ENCODE data around the gene MMS22L.

Gene MMS22L

GRCh38 chr6:97136626-97137358, 146.2 kb downstream of the MMS22L start:
- H2AFZ ChIP-seq (ENCODE audit: low read depth, low read length, severe bottlenecking): no peak overlapping the region
- H3K9me3 ChIP-seq (ENCODE audit: insufficient read depth, low read length): no peaks in the 10 kb centered on the region
- no peak overlapping the region for H3K27ac ChIP-seq (ENCODE audit: low read depth, low read length)
- no peaks in the 10 kb centered on the region for H3F3A ChIP-seq (ENCODE audit: insufficient read depth)
- TF ChIP-seq EZH2phosphoT487 (conservative IDR thresholded peaks at IDR 0.05; ENCODE audit: low read length): no peak
- TF ChIP-seq, protein P1, sequence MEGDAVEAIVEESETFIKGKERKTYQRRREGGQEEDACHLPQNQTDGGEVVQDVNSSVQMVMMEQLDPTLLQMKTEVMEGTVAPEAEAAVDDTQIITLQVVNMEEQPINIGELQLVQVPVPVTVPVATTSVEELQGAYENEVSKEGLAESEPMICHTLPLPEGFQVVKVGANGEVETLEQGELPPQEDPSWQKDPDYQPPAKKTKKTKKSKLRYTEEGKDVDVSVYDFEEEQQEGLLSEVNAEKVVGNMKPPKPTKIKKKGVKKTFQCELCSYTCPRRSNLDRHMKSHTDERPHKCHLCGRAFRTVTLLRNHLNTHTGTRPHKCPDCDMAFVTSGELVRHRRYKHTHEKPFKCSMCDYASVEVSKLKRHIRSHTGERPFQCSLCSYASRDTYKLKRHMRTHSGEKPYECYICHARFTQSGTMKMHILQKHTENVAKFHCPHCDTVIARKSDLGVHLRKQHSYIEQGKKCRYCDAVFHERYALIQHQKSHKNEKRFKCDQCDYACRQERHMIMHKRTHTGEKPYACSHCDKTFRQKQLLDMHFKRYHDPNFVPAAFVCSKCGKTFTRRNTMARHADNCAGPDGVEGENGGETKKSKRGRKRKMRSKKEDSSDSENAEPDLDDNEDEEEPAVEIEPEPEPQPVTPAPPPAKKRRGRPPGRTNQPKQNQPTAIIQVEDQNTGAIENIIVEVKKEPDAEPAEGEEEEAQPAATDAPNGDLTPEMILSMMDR (IDR thresholded peaks at IDR 0.05; ENCODE audit: insufficient read depth, low read length, poor library complexity, severe bottlenecking): no peak
- no peak overlapping the region for H3K9ac ChIP-seq (ENCODE audit: low read length)
- H3K9me2 ChIP-seq (replicated peaks; ENCODE audit: insufficient read depth, low read length): no peaks in the 10 kb centered on the region
- H3K4me3 ChIP-seq (ENCODE audit: insufficient read depth, low read length, poor library complexity, severe bottlenecking): no peak overlapping the region
- H3K36me3 ChIP-seq (ENCODE audit: low read length): no peaks in the 10 kb centered on the region; the same call in 1 of the 2 replicates
- no peaks in the 10 kb centered on the region for H3K79me2 ChIP-seq (ENCODE audit: insufficient read depth, low read length)
- no peaks in the 10 kb centered on the region for H4K20me1 ChIP-seq (ENCODE audit: low read depth, low read length)
- H3K4me2 ChIP-seq (ENCODE audit: low read depth, low read length, poor library complexity, severe bottlenecking): no peak overlapping the region
- no peaks in the 10 kb centered on the region for H3K27me3 ChIP-seq (ENCODE audit: low read length)

DNA sequence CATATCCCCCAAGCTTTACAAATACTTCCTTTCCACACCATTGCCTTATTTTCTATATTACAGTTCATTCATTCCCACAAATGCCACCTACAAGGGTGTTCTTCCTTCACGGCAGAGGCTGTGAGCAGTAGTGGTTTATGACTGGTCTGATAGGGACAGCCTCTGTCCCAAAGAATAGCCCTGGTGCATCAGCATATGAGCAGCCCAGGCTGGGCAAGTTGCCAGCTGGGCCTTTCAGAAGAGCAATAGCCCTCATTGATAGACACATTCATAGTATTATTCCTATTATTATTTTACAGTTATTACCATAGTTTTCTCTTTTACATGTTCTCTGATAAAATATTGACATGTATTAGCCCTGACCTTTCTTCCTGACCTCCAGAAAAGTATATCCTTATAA, 149.9 kb downstream of the MMS22L start:
- Histone ChIP-seq H2AFZ (ENCODE audit: low read depth, low read length, severe bottlenecking) (no peak overlapping the region), H3K4me2 (ENCODE audit: low read depth, low read length, poor library complexity, severe bottlenecking) (no peak overlapping the region), H3K27me3 (ENCODE audit: low read length) (no peaks in the 10 kb centered on the region), H3K9me3 (ENCODE audit: insufficient read depth, low read length) (no peaks in the 10 kb centered on the region), H3K79me2 (ENCODE audit: insufficient read depth, low read length) (no peaks in the 10 kb centered on the region), H4K20me1 (ENCODE audit: low read depth, low read length) (no peaks in the 10 kb centered on the region), H3K4me3 (ENCODE audit: insufficient read depth, low read length, poor library complexity, severe bottlenecking) (no peak overlapping the region), H3K9ac (ENCODE audit: low read length) (no peak overlapping the region), H3K27ac (ENCODE audit: low read depth, low read length) (no peak overlapping the region), H3K36me3 (ENCODE audit: low read length) (no peaks in the 10 kb centered on the region), H3F3A (ENCODE audit: insufficient read depth) (no peaks in the 10 kb centered on the region), H3K9me2 (replicated peaks; ENCODE audit: insufficient read depth, low read length) (no peaks in the 10 kb centered on the region)
- TF ChIP-seq, protein P1 (IDR thresholded peaks at IDR 0.05; ENCODE audit: insufficient read depth, low read length, poor library complexity, severe bottlenecking): no peak
- TF ChIP-seq EZH2phosphoT487 (conservative IDR thresholded peaks at IDR 0.05; ENCODE audit: low read length): no peak

GRCh38 chr6:97129106-97129505, 153.9 kb downstream of the MMS22L start:
- H3K9me3 ChIP-seq (ENCODE audit: insufficient read depth, low read length): no peaks in the 10 kb centered on the region
- H3K79me2 ChIP-seq (ENCODE audit: insufficient read depth, low read length): no peaks in the 10 kb centered on the region
- H3F3A ChIP-seq (ENCODE audit: insufficient read depth): no peaks in the 10 kb centered on the region
- TF ChIP-seq, protein P1 (IDR thresholded peaks at IDR 0.05; ENCODE audit: insufficient read depth, low read length, poor library complexity, severe bottlenecking): no peak
- no peak for TF ChIP-seq EZH2phosphoT487 (conservative IDR thresholded peaks at IDR 0.05; ENCODE audit: low read length)
- H3K9ac ChIP-seq (ENCODE audit: low read length): no peak overlapping the region
- H3K4me3 ChIP-seq (ENCODE audit: insufficient read depth, low read length, poor library complexity, severe bottlenecking): no peak overlapping the region
- H3K27me3 ChIP-seq (ENCODE audit: low read length): no peaks in the 10 kb centered on the region
- H3K9me2 ChIP-seq (replicated peaks; ENCODE audit: insufficient read depth, low read length): no peaks in the 10 kb centered on the region
- H3K36me3 ChIP-seq (ENCODE audit: low read length): no peaks in the 10 kb centered on the region
- no peak overlapping the region for H3K4me2 ChIP-seq (ENCODE audit: low read depth, low read length, poor library complexity, severe bottlenecking)
- H3K27ac ChIP-seq (ENCODE audit: low read depth, low read length): no peak overlapping the region
- no peak overlapping the region for H2AFZ ChIP-seq (ENCODE audit: low read depth, low read length, severe bottlenecking)
- no peaks in the 10 kb centered on the region for H4K20me1 ChIP-seq (ENCODE audit: low read depth, low read length)

All from SU-DHL-6 (cell line).